GM12874 (cell line): ENCODE measurements around the gene TAF5L.

Source experiments
- TF ChIP-seq, protein P1 (sequence below): IDR thresholded peaks from 2 replicates; pipeline ENCODE4 v1.5.1; 2011; ENCODE audit warnings: low read depth, mild to moderate bottlenecking, control low read depth, low read length, moderate library complexity; ENCODE audit not compliant: insufficient read depth

The TAF5L gene

DNA sequence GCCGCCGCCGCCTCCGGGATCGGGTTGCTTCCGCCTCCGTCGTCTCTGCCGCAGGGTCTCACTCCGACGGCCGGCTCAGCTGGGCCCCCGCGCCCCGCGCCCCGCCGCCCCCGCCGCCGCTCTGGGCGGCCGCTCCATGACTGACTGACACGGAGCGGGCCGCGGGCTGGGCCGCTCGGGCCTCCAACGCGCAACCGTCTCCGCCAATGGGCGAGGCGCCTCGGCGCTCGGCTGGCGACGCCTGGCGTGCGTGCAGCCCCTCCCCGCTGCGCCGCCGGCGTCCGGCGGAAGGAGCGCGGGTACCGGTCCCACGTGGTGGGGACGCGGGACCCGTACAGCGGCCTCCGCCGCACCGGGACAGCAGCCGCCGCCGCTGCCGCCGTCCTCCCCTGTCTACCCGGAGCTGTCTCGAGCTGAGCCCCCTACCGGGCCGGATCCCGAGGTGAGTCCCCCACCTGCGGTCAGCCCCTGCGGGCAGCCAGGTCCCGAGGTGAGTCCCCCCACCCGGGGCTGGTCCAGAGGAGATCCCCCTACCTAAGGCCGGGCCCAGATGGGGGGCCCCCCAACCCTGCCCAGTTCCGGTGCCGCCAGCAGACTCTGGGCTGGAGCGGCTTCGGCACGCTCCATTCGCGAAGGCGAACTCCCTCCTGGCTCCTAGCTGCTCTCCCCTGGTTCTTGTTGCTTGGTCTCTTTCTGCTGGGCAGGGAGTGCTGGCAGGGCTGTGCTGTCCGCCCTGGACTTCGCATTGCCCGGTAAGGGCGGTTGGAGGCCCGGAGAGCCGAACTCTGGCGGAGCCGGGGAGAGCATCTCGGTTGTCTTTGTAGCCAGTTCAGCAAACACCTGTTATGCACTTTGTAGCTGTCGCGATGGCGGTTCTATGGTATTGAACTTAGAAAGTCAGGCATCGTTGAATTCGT, at the start of gene TAF5L, which contains the start of gene URB2:
Gene TAF5L, minus strand, starts transcription at position 208 of the 917 bp plus-strand sequence. CDS start 11,640 bp downstream, outside the sequence.
Gene URB2, plus strand, starts transcription at position 333 of the 917 bp plus-strand sequence. CDS start 1,387 bp downstream, outside the sequence.
- TF ChIP-seq, protein P1, sequence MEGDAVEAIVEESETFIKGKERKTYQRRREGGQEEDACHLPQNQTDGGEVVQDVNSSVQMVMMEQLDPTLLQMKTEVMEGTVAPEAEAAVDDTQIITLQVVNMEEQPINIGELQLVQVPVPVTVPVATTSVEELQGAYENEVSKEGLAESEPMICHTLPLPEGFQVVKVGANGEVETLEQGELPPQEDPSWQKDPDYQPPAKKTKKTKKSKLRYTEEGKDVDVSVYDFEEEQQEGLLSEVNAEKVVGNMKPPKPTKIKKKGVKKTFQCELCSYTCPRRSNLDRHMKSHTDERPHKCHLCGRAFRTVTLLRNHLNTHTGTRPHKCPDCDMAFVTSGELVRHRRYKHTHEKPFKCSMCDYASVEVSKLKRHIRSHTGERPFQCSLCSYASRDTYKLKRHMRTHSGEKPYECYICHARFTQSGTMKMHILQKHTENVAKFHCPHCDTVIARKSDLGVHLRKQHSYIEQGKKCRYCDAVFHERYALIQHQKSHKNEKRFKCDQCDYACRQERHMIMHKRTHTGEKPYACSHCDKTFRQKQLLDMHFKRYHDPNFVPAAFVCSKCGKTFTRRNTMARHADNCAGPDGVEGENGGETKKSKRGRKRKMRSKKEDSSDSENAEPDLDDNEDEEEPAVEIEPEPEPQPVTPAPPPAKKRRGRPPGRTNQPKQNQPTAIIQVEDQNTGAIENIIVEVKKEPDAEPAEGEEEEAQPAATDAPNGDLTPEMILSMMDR = no peak

DNA sequence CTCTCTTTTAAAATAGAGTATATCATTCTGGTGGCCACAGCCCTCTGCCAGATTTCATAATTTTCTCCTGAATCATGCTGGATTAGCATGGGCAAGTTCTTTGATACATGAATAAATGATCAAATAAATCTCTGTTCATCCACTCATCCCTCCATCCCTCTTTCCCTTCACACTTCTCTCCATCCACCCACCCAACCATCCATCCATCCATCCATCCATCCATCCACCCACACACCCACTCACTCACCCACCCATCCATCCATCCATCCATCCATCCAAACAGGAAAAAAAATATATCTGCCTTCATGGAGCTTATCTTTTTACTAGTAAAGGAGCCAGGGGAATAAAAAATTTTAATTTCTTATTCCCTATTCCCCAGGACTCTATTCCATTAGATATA, 49.5 kb upstream of the TAF5L start:
- TF ChIP-seq, protein P1 = no peak

DNA sequence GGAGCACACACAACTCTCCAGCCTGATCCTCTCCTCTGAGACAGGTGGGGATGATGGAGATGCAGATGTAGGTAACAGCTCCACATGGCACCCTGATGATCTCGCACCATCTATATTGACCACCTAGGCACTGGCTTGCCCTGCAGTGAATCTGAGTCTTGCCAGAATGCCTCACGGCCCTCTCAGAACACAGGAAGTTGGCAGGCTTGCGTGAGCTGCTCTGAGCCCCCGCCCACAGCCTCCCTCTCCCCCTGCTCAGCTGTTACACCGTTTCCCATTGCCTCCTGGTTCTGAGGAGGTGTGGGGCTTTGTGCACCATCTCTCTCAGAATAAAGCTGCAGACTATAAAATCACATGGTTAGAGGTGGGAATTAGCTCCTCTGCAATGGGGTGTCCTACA, 48.1 kb upstream of the TAF5L start:
- TF ChIP-seq, protein P1 = no peak

DNA sequence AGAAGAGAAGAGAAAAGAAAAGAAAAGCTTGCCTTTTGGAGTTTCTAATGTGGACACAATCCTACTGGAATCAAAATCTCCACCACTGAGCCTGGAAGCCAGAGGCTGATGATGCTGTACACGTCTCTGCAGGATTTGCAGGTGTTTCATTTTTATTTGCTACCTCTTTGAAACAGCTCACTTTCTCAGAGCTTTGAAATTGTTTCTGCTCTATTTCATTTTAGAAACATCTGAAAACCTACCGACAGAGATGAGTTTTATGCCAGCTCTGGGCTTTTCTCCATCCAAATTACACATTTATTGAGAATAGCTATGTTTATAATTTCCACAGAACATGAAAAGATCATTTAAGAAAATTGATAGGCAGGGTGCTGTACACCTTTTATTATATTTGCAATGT, 46.3 kb upstream of the TAF5L start:
- TF ChIP-seq, protein P1 = no peak

DNA sequence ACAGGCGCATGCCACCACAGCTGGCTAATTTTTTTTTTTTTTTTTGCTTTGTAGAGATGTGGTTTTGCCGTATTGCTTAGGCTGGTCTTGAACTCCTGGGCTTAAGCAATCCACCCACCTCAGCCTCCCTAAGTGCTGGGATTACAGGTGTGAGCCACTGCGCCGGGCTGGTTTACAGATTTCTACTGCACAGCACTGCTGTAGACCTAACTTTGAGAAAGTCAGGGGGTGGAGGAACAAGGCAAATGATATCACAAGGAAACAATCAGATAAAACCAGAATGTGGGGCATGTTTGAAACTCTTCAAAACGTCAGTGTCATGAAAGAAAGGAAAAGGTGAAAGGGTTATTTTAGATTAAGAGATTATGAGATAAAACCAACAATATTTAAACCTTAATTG, 45.4 kb upstream of the TAF5L start:
- TF ChIP-seq, protein P1 = no peak

DNA sequence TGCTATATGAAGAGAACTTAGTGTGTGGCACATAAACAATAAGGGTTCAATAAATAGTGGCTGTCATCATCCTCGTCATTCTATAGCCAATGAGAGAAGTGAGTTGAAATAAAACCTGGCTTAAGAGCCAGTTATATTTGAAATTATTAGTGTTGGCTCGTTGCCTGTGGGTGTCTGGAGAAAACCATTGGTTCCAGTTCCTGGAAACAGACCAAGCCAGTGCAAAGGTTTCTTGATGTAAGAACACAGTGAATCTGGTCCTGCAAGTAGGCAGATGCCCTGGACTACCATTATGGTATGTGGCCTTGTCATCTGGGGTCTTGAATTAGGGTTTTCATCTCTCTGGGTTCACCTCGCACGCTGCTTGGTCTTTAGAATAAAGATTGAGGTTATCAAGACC, 43.4 kb upstream of the TAF5L start:
- TF ChIP-seq, protein P1 = no peak

DNA sequence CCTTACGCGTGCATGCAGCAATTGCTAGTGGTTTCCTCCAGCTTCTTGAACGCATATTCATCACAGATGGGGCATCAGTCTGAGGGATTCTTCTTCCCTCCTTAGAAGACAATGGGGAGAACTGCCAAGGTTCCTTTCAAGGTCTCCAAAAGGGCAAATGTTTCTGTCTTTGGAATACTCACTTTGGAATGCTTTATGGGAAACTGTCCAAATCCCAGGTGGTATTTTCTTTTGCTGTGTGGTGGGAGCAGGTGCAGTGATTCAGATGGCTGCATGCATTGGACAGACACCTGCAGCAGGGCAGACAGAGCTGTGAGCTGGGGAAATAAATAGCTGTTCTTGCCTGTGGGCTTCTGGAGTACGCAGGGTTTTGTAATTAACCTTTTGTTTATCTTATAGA, 40.7 kb upstream of the TAF5L start:
- TF ChIP-seq, protein P1 = no peak
